Measurements from ENCODE around the gene DPF3. TPM values are rescaled to one million over a fixed set of nuclear protein-coding genes. Genes with fewer than 3 reads are reported as not detected.
A peak's percentile ranks its signal among the peaks of the same experiment; 100 is the strongest.

The DPF3 gene
- total RNA-seq, 2 experiments from 2014 or later = 6.6 to 7.4 TPM

GRCh38 chr14:72822946-72823611, 70.8 kb downstream of the DPF3 start:
- Mint-ChIP-seq H3K27me3 (peaks cover 12% of the 10 kb centered on the region), H3K36me3 (ENCODE audit: low read depth) (peaks cover 2% of the 10 kb centered on the region), H3K4me1 (peaks cover 2% of the 10 kb centered on the region), H3K27ac (no peak overlapping the region), H3K4me3 (no peak overlapping the region), H3K9me3 (peaks cover 6% of the 10 kb centered on the region)
- CTCF ChIA-PET = no interaction called here
- no peak for DNase-seq
- POLR2A ChIA-PET = no interaction called here

DNA sequence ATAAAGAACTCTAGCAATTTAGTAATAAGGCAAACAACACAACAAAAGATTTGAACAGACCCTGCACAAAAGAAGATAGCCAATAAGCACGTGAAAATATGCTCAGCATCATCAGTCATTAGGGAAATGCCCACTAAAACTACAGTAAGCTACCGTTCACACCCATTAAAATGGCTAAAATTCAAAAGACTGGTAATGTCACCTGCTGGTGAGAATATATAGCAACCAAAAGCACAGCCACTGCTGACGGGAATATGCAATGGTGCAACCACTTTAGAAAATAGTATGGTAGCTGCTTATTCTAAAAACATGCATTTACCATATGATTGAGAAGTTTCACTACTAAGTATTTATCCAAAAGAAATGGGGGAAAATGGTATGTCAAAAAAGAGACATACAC, 74.9 kb downstream of the DPF3 start:
- H3K4me3 Mint-ChIP-seq = no peak overlapping the region
- ChIA-PET POLR2A (no interaction called here), CTCF (interaction anchor here (1.1 kb wide), 1 partner anchor 30 kb away, joined by 3 read pairs; no protein-coding TSS in a partner anchor)
- H3K27me3 Mint-ChIP-seq = peaks cover 6% of the 10 kb centered on the region
- no peak for DNase-seq
- H3K27ac Mint-ChIP-seq = no peak overlapping the region
- H3K4me1 Mint-ChIP-seq = peaks cover 2% of the 10 kb centered on the region
- peaks cover 6% of the 10 kb centered on the region for H3K9me3 Mint-ChIP-seq
- peaks cover 2% of the 10 kb centered on the region for H3K36me3 Mint-ChIP-seq (ENCODE audit: low read depth)

DNA sequence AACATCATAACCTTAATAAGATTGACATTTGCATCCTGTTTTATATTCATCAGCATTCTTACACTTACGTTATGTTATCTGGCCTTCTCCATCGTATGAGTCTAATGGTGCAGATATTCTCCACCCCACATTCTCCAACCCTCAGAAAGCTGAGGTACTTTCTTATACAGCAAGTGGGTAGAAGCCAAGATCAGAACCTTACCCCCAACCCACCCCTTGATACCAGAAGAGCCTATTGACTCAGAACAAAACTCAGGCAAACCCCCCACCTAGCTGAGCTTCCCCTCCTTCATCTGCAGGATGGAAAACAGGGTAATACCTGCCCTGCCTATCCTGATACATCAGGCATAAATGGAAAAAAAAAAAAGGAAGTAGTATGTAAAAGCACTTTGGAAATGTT, 77.6 kb downstream of the DPF3 start:
- no peak for DNase-seq
- H3K36me3 Mint-ChIP-seq (ENCODE audit: low read depth) = peaks cover 2% of the 10 kb centered on the region
- ChIA-PET CTCF (interaction anchor here (1.2 kb wide), 1 partner anchor 32 kb away, joined by 4 read pairs; no protein-coding TSS in a partner anchor), POLR2A (interaction anchor here (0.6 kb wide), 1 partner anchor 269 kb away, joined by 6 read pairs; no protein-coding TSS in a partner anchor)
- H3K4me1 Mint-ChIP-seq = peaks cover 3% of the 10 kb centered on the region
- H3K9me3 Mint-ChIP-seq = peaks cover 6% of the 10 kb centered on the region
- no peak overlapping the region for H3K27ac Mint-ChIP-seq
- H3K4me3 Mint-ChIP-seq = no peak overlapping the region
- H3K27me3 Mint-ChIP-seq = peaks cover 6% of the 10 kb centered on the region

- POLR2A ChIA-PET = interaction anchor here (0.6 kb wide), 1 partner anchor 268 kb away, joined by 6 read pairs; no protein-coding TSS in a partner anchor
- H3K27ac Mint-ChIP-seq = no peak overlapping the region
- peaks cover 6% of the 10 kb centered on the region for H3K27me3 Mint-ChIP-seq
- H3K9me3 Mint-ChIP-seq = peaks cover 6% of the 10 kb centered on the region
- peaks cover 2% of the 10 kb centered on the region for H3K36me3 Mint-ChIP-seq (ENCODE audit: low read depth)
- DNase-seq = no peak
- CTCF ChIA-PET = no interaction called here
- peaks cover 8% of the 10 kb centered on the region for H3K4me1 Mint-ChIP-seq
- H3K4me3 Mint-ChIP-seq = no peak overlapping the region
These were observed 78.5 kb downstream of the DPF3 start for GRCh38 chr14:72815430-72815829.

DNA sequence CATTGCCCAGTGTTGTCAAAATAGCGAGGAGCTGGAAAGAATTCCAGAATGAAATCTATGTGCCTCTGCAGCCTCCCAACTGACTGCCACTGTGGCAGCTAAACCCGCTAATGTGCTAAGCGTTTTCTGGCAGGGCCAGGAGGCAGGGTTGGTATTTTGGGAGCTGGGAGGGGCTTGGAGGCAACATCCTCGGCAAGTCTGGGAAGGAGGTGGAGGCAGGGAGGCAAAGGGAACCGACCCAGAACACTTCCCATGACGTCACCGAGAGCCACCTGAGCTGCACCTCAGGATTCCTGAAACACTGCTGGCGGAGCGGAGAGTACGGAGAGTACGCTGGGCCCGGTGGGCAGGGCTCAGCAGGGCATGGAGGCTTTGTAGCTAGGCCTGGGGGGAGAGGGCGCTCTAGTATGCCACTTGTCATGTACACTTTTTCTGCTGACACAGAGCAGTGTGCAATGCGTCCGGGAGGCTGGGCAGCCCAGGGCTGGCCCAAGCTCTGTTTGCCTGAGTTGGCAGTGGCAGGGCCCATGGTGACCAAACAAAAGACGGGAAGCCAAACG, 81.5 kb downstream of the DPF3 start:
- peaks cover 3% of the 10 kb centered on the region for H3K27me3 Mint-ChIP-seq
- POLR2A ChIA-PET = no interaction called here
- peaks cover 17% of the 10 kb centered on the region for H3K4me1 Mint-ChIP-seq

DNA sequence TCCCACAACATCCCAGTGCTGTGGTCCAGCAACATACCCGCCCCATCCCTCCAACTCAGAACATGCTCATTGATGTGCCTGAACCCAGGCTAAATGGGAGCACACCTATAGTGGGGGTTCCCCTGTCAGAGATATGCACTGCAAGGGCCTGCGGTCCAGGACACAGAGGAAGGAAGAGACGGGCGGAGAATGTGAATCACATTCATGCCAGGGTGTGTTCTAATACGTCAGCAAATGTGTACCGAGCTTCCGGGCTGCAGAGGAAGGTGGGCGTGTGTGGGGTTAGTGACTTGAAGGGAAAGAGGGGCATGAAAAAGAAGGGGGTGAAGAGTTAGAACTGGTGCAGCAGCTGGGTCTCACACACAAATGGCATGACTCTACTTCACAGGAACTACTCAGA, 83.7 kb downstream of the DPF3 start:
- no peaks in the 10 kb centered on the region for H3K36me3 Mint-ChIP-seq (ENCODE audit: low read depth)
- H3K27me3 Mint-ChIP-seq = no peaks in the 10 kb centered on the region
- peak overlapping the region; percentile 82 for H3K27ac Mint-ChIP-seq
- peak; percentile 24 for DNase-seq
- no peak overlapping the region for H3K4me3 Mint-ChIP-seq
- POLR2A ChIA-PET = no interaction called here
- peaks cover 3% of the 10 kb centered on the region for H3K9me3 Mint-ChIP-seq
- peaks cover 17% of the 10 kb centered on the region for H3K4me1 Mint-ChIP-seq
- CTCF ChIA-PET = interaction anchor here (2.0 kb wide), 1 partner anchor 11 kb away, joined by 5 read pairs; no protein-coding TSS in a partner anchor

More for the DNA sequence above, 81.5 kb downstream of the DPF3 start:
- Mint-ChIP-seq H3K4me3 (no peak overlapping the region), H3K9me3 (peaks cover 3% of the 10 kb centered on the region), H3K36me3 (ENCODE audit: low read depth) (no peaks in the 10 kb centered on the region), H3K27ac (no peak overlapping the region)
- no peak for DNase-seq
- CTCF ChIA-PET = interaction anchor here (2.0 kb wide), 1 partner anchor 9 kb away, joined by 5 read pairs; no protein-coding TSS in a partner anchor

DNA sequence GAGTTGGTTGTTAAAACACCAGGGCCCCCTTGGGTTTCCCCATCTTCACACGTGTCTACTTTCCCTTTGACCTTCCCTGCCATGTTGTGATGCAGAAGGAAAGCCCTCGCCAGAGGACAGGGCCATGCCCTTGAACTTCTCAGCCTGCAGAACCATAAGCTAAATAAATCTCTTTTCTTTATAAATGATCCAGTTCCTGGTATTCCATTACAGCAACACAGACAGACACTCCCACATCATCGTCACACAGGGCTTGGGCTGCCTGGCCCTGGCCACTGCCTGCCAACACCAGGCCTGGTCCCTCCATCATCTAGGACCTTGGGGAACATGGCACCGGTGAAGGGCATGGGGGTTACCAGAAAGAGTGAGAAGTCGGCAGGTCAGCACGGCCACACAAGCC, 84.8 kb downstream of the DPF3 start:
- CTCF ChIA-PET = interaction anchor here (0.8 kb wide), 1 partner anchor 295 kb away, joined by 4 read pairs; no protein-coding TSS in a partner anchor
- Mint-ChIP-seq H3K27ac (no peak overlapping the region), H3K4me3 (no peak overlapping the region), H3K27me3 (no peaks in the 10 kb centered on the region), H3K36me3 (ENCODE audit: low read depth) (no peaks in the 10 kb centered on the region), H3K4me1 (peaks cover 17% of the 10 kb centered on the region), H3K9me3 (peaks cover 3% of the 10 kb centered on the region)
- DNase-seq = no peak
- POLR2A ChIA-PET = no interaction called here

DNA sequence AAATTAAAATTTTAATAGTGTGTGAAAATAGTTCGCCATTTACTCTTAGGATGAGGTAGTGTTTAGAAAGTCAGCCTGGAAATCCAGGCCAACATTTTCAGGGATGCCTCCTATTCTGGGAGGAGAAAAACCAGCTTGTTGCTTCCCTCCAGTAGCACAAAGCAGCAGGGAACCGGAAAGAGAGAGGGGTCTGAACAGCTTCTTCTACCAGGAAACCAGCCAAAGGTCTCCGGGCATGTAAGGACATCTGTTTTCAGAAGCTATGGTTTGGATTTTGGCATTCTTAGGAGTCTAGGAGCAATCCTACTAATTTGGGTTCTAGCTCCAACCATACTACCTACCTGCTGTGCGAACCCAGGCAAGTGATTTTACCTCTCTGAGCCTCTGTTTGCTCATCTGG, 85.3 kb downstream of the DPF3 start:
- Mint-ChIP-seq H3K4me1 (peaks cover 17% of the 10 kb centered on the region), H3K4me3 (no peak overlapping the region), H3K27ac (no peak overlapping the region), H3K27me3 (no peaks in the 10 kb centered on the region), H3K36me3 (ENCODE audit: low read depth) (no peaks in the 10 kb centered on the region), H3K9me3 (peaks cover 3% of the 10 kb centered on the region)
- CTCF ChIA-PET = no interaction called here
- DNase-seq = no peak
- POLR2A ChIA-PET = no interaction called here

DNA sequence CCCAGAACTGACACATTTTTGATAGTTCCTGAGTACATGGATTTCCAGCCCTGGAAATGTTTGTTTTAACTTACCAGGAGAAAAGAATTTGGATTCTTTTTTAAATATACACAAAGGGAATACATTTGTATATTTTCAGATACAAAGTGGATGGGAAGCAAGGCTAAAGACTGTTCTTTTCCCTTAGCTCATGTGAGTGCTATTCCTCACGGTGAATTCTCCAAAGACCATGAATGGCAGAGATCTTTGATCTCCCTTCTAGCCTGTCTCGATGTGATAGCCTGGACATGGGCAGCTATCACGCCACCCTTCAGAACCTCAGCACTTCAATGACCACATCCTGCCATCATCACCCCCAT, 91.3 kb downstream of the DPF3 start:
- Mint-ChIP-seq H3K9me3 (no peaks in the 10 kb centered on the region), H3K27ac (no peak overlapping the region)
- CTCF ChIA-PET = interaction anchor here (1.2 kb wide), 1 partner anchor 15 kb away, joined by 3 read pairs; no protein-coding TSS in a partner anchor

DNA sequence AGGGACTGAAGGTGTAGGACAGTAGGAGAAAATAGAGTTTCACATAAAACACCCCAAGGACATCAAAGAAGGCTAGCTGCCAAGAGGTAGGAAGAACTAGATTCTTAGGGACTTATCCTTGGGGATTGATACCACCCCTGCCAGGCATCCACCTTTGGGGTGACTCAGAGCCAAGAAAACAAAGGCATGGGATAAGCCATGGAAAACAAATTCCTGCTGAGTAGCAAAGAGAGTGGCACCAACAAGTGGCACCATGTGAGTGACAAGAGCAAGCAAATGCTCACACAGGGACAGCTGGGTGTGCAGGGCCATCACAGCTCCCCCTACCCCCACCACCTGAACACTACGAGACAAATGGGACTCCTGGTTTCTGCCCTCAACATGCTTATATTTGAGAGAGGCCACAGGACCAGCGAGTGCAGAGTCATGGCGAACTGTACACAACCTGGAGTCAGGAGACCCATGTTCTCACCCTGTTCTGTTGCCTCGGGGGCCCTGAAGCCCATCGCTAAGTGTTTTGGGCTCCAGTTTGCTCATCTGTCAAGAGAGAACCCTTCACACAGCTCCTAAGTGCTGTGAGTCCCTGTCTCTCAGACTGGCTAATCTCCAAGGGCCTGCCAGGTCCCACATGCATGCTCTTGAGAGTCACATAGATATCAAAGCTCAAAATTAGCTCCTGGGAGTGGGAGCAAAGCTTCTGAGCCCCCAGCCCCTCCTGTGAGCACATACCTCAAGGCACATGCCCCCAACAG, 91.9 kb downstream of the DPF3 start:
- Mint-ChIP-seq H3K36me3 (ENCODE audit: low read depth) (no peaks in the 10 kb centered on the region), H3K4me3 (no peak overlapping the region), H3K27ac (no peak overlapping the region), H3K9me3 (no peaks in the 10 kb centered on the region), H3K4me1 (peaks cover 13% of the 10 kb centered on the region), H3K27me3 (no peaks in the 10 kb centered on the region)
- no peak for DNase-seq
- ChIA-PET POLR2A (no interaction called here), CTCF (interaction anchor here (1.2 kb wide), 1 partner anchor 15 kb away, joined by 3 read pairs; no protein-coding TSS in a partner anchor)

More for the DNA sequence above, 91.3 kb downstream of the DPF3 start:
- POLR2A ChIA-PET = no interaction called here
- Mint-ChIP-seq H3K36me3 (ENCODE audit: low read depth) (no peaks in the 10 kb centered on the region), H3K4me3 (no peak overlapping the region), H3K4me1 (peaks cover 13% of the 10 kb centered on the region), H3K27me3 (no peaks in the 10 kb centered on the region)
- no peak for DNase-seq

GRCh38 chr14:72801381-72801812, 92.5 kb downstream of the DPF3 start:
- H3K27me3 Mint-ChIP-seq = no peaks in the 10 kb centered on the region
- H3K36me3 Mint-ChIP-seq (ENCODE audit: low read depth) = no peaks in the 10 kb centered on the region
- H3K27ac Mint-ChIP-seq = no peak overlapping the region
- H3K4me3 Mint-ChIP-seq = no peak overlapping the region
- peaks cover 13% of the 10 kb centered on the region for H3K4me1 Mint-ChIP-seq
- no peak for DNase-seq
- CTCF ChIA-PET = no interaction called here
- H3K9me3 Mint-ChIP-seq = no peaks in the 10 kb centered on the region
- POLR2A ChIA-PET = no interaction called here

GRCh38 chr14:72800848-72801370, 93.0 kb downstream of the DPF3 start:
- H3K36me3 Mint-ChIP-seq (ENCODE audit: low read depth) = no peaks in the 10 kb centered on the region
- CTCF ChIA-PET = no interaction called here
- no peaks in the 10 kb centered on the region for H3K27me3 Mint-ChIP-seq
- no peak overlapping the region for H3K27ac Mint-ChIP-seq
- POLR2A ChIA-PET = no interaction called here
- peaks cover 13% of the 10 kb centered on the region for H3K4me1 Mint-ChIP-seq
- H3K9me3 Mint-ChIP-seq = no peaks in the 10 kb centered on the region
- no peak for DNase-seq
- H3K4me3 Mint-ChIP-seq = no peak overlapping the region

GRCh38 chr14:72800296-72800695, 93.6 kb downstream of the DPF3 start:
- DNase-seq = no peak
- H3K27me3 Mint-ChIP-seq = no peaks in the 10 kb centered on the region
- H3K9me3 Mint-ChIP-seq = no peaks in the 10 kb centered on the region
- H3K27ac Mint-ChIP-seq = no peak overlapping the region
- no peak overlapping the region for H3K4me3 Mint-ChIP-seq
- ChIA-PET POLR2A (no interaction called here), CTCF (no interaction called here)
- H3K4me1 Mint-ChIP-seq = peaks cover 13% of the 10 kb centered on the region
- no peaks in the 10 kb centered on the region for H3K36me3 Mint-ChIP-seq (ENCODE audit: low read depth)

All from activated CD4-positive, alpha-beta T cell treated with anti-CD3 and anti-CD28 coated beads, Interleukin-2, amount 10 ng/mL, durations not matched to agents 7 days and 5 days (primary cell).